ENCODE data around the gene APBB3.

APBB3 gene

DNA sequence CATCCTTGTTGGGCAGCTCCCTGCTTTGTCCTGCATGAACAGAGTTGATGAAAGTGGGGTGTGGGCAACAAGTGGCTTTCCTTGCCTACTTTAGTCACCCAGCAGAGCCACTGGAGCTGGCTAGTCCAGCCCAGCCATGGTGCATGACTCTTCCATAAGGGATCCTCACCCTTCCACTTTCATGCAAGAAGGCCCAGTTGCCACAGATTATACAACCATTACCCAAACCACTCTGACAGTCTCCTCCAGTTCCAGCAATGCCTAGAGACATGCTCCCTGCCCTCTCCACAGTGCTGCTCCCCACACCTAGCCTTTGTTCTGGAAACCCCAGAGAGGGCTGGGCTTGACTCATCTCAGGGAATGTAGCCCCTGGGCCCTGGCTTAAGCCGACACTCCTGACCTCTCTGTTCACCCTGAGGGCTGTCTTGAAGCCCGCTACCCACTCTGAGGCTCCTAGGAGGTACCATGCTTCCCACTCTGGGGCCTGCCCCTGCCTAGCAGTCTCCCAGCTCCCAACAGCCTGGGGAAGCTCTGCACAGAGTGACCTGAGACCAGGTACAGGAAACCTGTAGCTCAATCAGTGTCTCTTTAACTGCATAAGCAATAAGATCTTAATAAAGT is 4.2 kb upstream of the APBB3 start:
- DNase-seq (ENCODE audit: low read depth), result no peak
- TF ChIP-seq, protein P1, sequence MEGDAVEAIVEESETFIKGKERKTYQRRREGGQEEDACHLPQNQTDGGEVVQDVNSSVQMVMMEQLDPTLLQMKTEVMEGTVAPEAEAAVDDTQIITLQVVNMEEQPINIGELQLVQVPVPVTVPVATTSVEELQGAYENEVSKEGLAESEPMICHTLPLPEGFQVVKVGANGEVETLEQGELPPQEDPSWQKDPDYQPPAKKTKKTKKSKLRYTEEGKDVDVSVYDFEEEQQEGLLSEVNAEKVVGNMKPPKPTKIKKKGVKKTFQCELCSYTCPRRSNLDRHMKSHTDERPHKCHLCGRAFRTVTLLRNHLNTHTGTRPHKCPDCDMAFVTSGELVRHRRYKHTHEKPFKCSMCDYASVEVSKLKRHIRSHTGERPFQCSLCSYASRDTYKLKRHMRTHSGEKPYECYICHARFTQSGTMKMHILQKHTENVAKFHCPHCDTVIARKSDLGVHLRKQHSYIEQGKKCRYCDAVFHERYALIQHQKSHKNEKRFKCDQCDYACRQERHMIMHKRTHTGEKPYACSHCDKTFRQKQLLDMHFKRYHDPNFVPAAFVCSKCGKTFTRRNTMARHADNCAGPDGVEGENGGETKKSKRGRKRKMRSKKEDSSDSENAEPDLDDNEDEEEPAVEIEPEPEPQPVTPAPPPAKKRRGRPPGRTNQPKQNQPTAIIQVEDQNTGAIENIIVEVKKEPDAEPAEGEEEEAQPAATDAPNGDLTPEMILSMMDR (IDR thresholded peaks at IDR 0.05; ENCODE audit: insufficient read depth, low read depth, low read length, missing control alignments), result no peak
- no peak overlapping the region for H3K4me3 ChIP-seq (ENCODE audit: low read depth, low read length)

DNA sequence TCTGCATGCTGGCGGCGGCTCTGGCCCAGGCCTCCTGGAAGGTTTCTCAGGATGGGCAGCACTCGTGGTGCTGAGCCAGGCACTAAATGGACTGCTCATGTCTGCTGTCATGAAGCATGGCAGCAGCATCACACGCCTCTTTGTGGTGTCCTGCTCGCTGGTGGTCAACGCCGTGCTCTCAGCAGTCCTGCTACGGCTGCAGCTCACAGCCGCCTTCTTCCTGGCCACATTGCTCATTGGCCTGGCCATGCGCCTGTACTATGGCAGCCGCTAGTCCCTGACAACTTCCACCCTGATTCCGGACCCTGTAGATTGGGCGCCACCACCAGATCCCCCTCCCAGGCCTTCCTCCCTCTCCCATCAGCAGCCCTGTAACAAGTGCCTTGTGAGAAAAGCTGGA is 3.5 kb upstream of the APBB3 start:
- H3K4me3 ChIP-seq (ENCODE audit: low read depth, low read length), result no peak overlapping the region
- DNase-seq (ENCODE audit: low read depth), result no peak
- TF ChIP-seq, protein P1 (IDR thresholded peaks at IDR 0.05; ENCODE audit: insufficient read depth, low read depth, low read length, missing control alignments), result no peak

DNA sequence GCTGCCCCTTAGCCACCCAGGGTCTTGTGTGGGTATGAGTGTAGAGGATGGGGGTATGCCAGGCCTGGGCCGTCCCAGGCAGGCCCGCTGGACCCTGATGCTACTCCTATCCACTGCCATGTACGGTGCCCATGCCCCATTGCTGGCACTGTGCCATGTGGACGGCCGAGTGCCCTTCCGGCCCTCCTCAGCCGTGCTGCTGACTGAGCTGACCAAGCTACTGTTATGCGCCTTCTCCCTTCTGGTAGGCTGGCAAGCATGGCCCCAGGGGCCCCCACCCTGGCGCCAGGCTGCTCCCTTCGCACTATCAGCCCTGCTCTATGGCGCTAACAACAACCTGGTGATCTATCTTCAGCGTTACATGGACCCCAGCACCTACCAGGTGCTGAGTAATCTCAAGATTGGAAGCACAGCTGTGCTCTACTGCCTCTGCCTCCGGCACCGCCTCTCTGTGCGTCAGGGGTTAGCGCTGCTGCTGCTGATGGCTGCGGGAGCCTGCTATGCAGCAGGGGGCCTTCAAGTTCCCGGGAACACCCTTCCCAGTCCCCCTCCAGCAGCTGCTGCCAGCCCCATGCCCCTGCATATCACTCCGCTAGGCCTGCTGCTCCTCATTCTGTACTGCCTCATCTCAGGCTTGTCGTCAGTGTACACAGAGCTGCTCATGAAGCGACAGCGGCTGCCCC is 2.9 kb upstream of the APBB3 start:
- TF ChIP-seq, protein P1 (IDR thresholded peaks at IDR 0.05; ENCODE audit: insufficient read depth, low read depth, low read length, missing control alignments), result no peak
- DNase-seq (ENCODE audit: low read depth), result peak; percentile 42
- no peak overlapping the region for H3K4me3 ChIP-seq (ENCODE audit: low read depth, low read length)

DNA sequence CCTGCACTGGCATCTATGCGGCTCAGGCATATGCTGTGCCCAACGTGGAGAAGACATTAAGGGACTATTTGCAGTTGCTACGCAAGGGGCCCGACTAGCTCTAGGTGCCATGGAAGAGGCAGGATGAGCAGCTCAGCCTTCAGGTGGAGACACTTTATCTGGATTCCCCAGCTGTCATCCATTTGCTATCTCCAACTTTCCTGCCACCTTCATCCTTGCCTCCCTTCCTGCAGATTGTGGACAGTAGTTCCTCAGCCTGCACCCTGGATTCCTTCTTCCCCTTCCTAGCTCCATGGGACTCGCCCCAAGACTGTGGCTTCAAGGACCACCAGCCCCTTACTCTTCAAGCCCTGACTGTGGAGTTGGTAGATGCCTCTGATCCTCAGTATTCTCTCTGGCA is 2.3 kb upstream of the APBB3 start:
- TF ChIP-seq, protein P1 (IDR thresholded peaks at IDR 0.05; ENCODE audit: insufficient read depth, low read depth, low read length, missing control alignments), result no peak
- no peak for DNase-seq (ENCODE audit: low read depth)
- H3K4me3 ChIP-seq (ENCODE audit: low read depth, low read length), result no peak overlapping the region

DNA sequence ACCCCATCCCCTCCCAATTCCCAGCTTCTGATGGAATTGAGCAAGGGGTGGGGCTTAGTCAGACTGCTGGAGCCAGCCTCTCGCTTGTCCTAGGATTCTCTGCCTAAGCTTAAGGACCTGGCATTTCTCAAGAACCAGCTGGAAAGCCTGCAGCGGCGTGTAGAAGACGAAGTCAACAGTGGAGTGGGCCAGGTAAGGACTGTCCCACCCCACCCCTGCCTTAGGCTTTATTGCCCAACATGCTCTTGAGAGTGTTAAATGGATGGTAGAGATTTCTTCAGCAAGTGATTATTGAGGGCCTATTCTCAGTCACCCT is 1.3 kb upstream of the APBB3 start:
- TF ChIP-seq, protein P1 (IDR thresholded peaks at IDR 0.05; ENCODE audit: insufficient read depth, low read depth, low read length, missing control alignments), result no peak
- no peak for DNase-seq (ENCODE audit: low read depth)

DNA sequence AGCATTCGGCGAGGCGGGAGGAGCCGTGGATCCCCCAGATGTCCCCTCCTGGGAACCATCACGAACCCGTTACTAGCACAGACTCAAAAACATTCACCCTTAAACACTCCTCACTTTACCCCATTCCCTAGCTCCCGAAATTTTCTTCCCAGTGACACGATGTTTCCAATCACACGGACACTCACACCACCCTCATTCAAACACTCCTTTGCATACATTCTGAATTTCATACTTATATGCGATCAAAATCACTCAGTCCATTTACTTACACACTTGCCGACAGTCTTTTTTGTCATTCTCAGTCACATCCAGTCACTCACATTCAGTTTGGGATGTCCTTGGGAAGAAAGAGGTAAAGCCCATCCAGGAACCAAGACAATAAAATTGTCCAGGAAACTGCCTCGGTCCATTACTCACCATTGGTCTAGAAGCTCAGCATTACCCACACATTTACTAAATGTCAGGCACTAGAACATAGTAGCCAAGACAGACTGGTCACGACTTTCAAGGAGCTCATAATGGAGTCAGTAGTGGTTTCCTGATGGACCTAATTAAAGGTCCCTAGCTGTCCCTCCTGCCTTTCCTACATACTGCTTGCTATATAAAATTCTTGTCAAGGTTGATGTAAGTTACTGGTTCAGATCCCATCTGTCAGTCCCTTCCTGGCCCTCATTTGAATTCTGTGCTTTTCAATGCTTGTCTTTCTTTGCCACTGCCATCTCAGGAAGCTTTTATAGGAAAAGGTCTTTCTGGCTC is 804 bp upstream of the APBB3 start:
- TF ChIP-seq, protein P1 (IDR thresholded peaks at IDR 0.05; ENCODE audit: insufficient read depth, low read depth, low read length, missing control alignments), result no peak
- peak overlapping the region; percentile 93 for H3K4me3 ChIP-seq (ENCODE audit: low read depth, low read length)
- DNase-seq (ENCODE audit: low read depth), result no peak

More for the DNA sequence above, 1.3 kb upstream of the APBB3 start:
- peak overlapping the region; percentile 93 for H3K4me3 ChIP-seq (ENCODE audit: low read depth, low read length)

All from GM12865 (cell line).